ENCODE data around the gene ADGRD1.

DNA sequence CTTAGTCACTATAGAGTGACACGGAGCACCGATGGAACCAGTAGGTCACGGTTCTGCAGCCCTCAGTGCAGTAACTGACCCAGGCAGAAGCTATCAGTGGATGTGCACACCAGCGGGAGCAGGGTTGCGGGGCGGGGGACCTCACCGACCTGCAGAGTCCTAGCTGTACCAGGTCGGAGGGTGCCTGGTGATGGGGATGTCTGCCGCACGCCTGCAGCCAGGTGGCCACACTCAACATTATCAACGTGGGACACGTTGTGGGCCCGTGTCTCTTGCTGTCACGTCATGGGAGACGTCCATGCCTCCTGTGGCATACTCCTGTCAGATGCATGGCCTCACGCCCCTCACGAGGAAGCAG is 55.2 kb downstream of the ADGRD1 start:
- TF ChIP-seq, protein P1, sequence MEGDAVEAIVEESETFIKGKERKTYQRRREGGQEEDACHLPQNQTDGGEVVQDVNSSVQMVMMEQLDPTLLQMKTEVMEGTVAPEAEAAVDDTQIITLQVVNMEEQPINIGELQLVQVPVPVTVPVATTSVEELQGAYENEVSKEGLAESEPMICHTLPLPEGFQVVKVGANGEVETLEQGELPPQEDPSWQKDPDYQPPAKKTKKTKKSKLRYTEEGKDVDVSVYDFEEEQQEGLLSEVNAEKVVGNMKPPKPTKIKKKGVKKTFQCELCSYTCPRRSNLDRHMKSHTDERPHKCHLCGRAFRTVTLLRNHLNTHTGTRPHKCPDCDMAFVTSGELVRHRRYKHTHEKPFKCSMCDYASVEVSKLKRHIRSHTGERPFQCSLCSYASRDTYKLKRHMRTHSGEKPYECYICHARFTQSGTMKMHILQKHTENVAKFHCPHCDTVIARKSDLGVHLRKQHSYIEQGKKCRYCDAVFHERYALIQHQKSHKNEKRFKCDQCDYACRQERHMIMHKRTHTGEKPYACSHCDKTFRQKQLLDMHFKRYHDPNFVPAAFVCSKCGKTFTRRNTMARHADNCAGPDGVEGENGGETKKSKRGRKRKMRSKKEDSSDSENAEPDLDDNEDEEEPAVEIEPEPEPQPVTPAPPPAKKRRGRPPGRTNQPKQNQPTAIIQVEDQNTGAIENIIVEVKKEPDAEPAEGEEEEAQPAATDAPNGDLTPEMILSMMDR (IDR thresholded peaks at IDR 0.05; ENCODE audit: low read depth, low read length): no peak
- TF ChIP-seq POLR2A (IDR thresholded peaks at IDR 0.05; ENCODE audit: extremely low read depth, insufficient read length) (no peak), MYC (IDR thresholded peaks at IDR 0.05; ENCODE audit: low read depth, low read length) (no peak)
- TF ChIP-seq, protein P2, sequence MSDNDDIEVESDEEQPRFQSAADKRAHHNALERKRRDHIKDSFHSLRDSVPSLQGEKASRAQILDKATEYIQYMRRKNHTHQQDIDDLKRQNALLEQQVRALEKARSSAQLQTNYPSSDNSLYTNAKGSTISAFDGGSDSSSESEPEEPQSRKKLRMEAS (IDR thresholded peaks at IDR 0.05; ENCODE audit: low read depth, low read length): no peak

Data from NB4 (cell line).